K562 (cell line): Measurements from ENCODE around the gene TERB1. TPM values are rescaled to one million over a fixed set of nuclear protein-coding genes. Genes with fewer than 3 reads are reported as not detected.

Source experiments
- CTCF ChIP-seq, 3 experiments: IDR thresholded peaks in 2 of 3; conservative IDR thresholded peaks in 1 of 3; 2 replicates each; pipeline ENCODE4 v1.5.1; 2011 to 2012; ENCODE audit warnings: low read length in 3 of 3, mild to moderate bottlenecking in 3 of 3, control low read depth in 2 of 3, improper control_type of control experiment in 1 of 3, inconsistent platforms in 1 of 3, low read depth in 1 of 3, mixed read lengths in 1 of 3, moderate library complexity in 1 of 3; ENCODE audit not compliant: insufficient read depth in 2 of 3
- FOXK1 ChIP-seq: sonication (generic); formaldehyde crosslinking; IDR thresholded peaks from 2 replicates; pipeline ENCODE4 v1.8.0; 2022; ENCODE audit warnings: missing genetic modification reagents, mild to moderate bottlenecking, borderline replicate concordance
- FOXO4 ChIP-seq: fragments of 450-650 bp; formaldehyde crosslinking; IDR thresholded peaks from 2 replicates; pipeline ENCODE4 v1.4.0; 2020; ENCODE audit warnings: mild to moderate bottlenecking, moderate library complexity
- HES1 ChIP-seq: fragments of 450-650 bp; IDR thresholded peaks from 2 replicates; pipeline ENCODE4 v1.6.1; 2016; ENCODE audit warnings: low read depth, mild to moderate bottlenecking, moderate library complexity
- KDM4B ChIP-seq, 2 experiments: fragments of 450-650 bp in 1 of 2; sonication (generic) in 1 of 2; IDR thresholded peaks; 2 replicates each; pipeline ENCODE4 v1.6.1; 2016 to 2017; ENCODE audit warnings: borderline replicate concordance in 2 of 2, antibody characterized with exemption in 1 of 2, low read depth in 1 of 2, mild to moderate bottlenecking in 1 of 2
- LEF1 ChIP-seq: fragments of 450-650 bp; IDR thresholded peaks from 2 replicates; pipeline ENCODE4 v1.6.1; 2016; ENCODE audit warnings: mild to moderate bottlenecking
- MEF2D ChIP-seq: conservative IDR thresholded peaks from 2 replicates; pipeline ENCODE4 v1.6.1; 2016; ENCODE audit warnings: low read depth, missing genetic modification characterization, missing compliant biosample characterization
- PCBP1 ChIP-seq: fragments of 200-400 bp; formaldehyde crosslinking; IDR thresholded peaks from 2 replicates; pipeline ENCODE4 v1.6.1; 2018; ENCODE audit warnings: mild to moderate bottlenecking, low read depth, low read length; ENCODE audit not compliant: poor library complexity, severe bottlenecking
- PML ChIP-seq: IDR thresholded peaks from 2 replicates; pipeline ENCODE4 v1.6.1; 2012; ENCODE audit warnings: low read length, inconsistent platforms
- POLR3G ChIP-seq: IDR thresholded peaks from 2 replicates; pipeline ENCODE4 v1.6.1; 2011; ENCODE audit not compliant: insufficient read length, insufficient replicate concordance; ENCODE audit errors: extremely low read depth
- PRMT5 ChIP-seq: sonication (generic); formaldehyde crosslinking; IDR thresholded peaks from 2 replicates; pipeline ENCODE4 v1.5.0; 2020; ENCODE audit warnings: missing genetic modification reagents
- SMARCE1 ChIP-seq: fragments of 450-650 bp; IDR thresholded peaks from 2 replicates; pipeline ENCODE4 v1.7.1; 2016; ENCODE audit warnings: mild to moderate bottlenecking
- SNIP1 ChIP-seq: fragments of 450-650 bp; IDR thresholded peaks from 2 replicates; pipeline ENCODE4 v1.7.1; 2017; ENCODE audit warnings: low read depth, mild to moderate bottlenecking
- SP2 ChIP-seq: IDR thresholded peaks from 2 replicates; pipeline ENCODE4 v1.6.1; 2011; ENCODE audit warnings: mild to moderate bottlenecking, low read depth, low read length, moderate library complexity; ENCODE audit not compliant: poor library complexity, severe bottlenecking; ENCODE audit errors: extremely low read depth
- STAT5B ChIP-seq: fragments of 250-450 bp; sonication (Bioruptor Pico); IDR thresholded peaks from 2 replicates; pipeline ENCODE4 v1.8.0; 2021; ENCODE audit warnings: mild to moderate bottlenecking, inconsistent platforms
- TCF7L2 ChIP-seq: fragments of 150-350 bp; IDR thresholded peaks from 2 replicates; pipeline ENCODE4 v1.6.1; 2016; ENCODE audit warnings: low read depth, mild to moderate bottlenecking, low read length, moderate library complexity
- ZEB2 ChIP-seq: fragments of 450-650 bp; IDR thresholded peaks from 2 replicates; pipeline ENCODE4 v1.6.1; 2016
- ZFP1 ChIP-seq: fragments of 450-650 bp; formaldehyde crosslinking; IDR thresholded peaks from 2 replicates; pipeline ENCODE4 v1.4.0; 2020; ENCODE audit warnings: mild to moderate bottlenecking, mixed read lengths
- ZFPM2 ChIP-seq: fragments of 250-450 bp; sonication (Bioruptor Pico); IDR thresholded peaks from 2 replicates; pipeline ENCODE4 v1.5.1; 2022; ENCODE audit warnings: mild to moderate bottlenecking
- ZNF277 ChIP-seq: fragments of 250-450 bp; sonication (Bioruptor Pico); IDR thresholded peaks from 2 replicates; pipeline ENCODE4 v1.8.0; 2022; ENCODE audit warnings: inconsistent platforms, mild to moderate bottlenecking, moderate library complexity, borderline replicate concordance
- ZNF584 ChIP-seq: fragments of 200-800 bp; sonication (Bioruptor generic); IDR thresholded peaks from 2 replicates; pipeline ENCODE4 v1.6.1; 2016; ENCODE audit warnings: low read depth, mild to moderate bottlenecking, missing genetic modification characterization, missing compliant biosample characterization
- ZNF668 ChIP-seq: fragments of 250-450 bp; sonication (Bioruptor Pico); IDR thresholded peaks from 2 replicates; pipeline ENCODE4 v1.8.0; 2022; ENCODE audit warnings: mild to moderate bottlenecking, inconsistent platforms
- ZNF76 ChIP-seq: fragments of 250-450 bp; sonication (Bioruptor Pico); IDR thresholded peaks from 2 replicates; pipeline ENCODE4 v1.4.0; 2020; ENCODE audit warnings: mild to moderate bottlenecking, moderate library complexity, borderline replicate concordance
- ZSCAN32 ChIP-seq: fragments of 450-650 bp; formaldehyde crosslinking; IDR thresholded peaks from 2 replicates; pipeline ENCODE4 v1.4.0; 2020; ENCODE audit warnings: mild to moderate bottlenecking, moderate library complexity
- polyA plus RNA-seq, 8 experiments: library from polyadenylated mRNA; depleted of rRNA in 4 of 8; stranded (reverse) in 5 of 8; unstranded in 3 of 8; fragments of >200 nt; fragmentation: Nextera tagmentation in 2 of 8; fragmentation: Illumina TruSeq in 1 of 8; extraction: Ambion mirVana in 2 of 8; extraction: Trizol in 1 of 8; gene quantifications; 2 replicates each; pipeline versions ENCODE4 v1.2.1 to v1.2.3, GENCODE V29; 2011 to 2014; ENCODE audit warnings: inconsistent platforms in 1 of 8, missing spikeins in 1 of 8
- total RNA-seq, 7 experiments: library from RNA; depleted of rRNA in 6 of 7; stranded (reverse); fragments of >200 nt in 6 of 7; fragmentation: Illumina TruSeq in 2 of 7; extraction: Trizol in 2 of 7; gene quantifications; 2 replicates each; pipeline versions ENCODE4 v1.2.1 to v1.2.3, GENCODE V29; 2011 to 2021; ENCODE audit warnings: low replicate concordance in 1 of 7

TERB1 gene
- total and polyA plus RNA-seq, 9 of the 15 experiments (the other 6 are each of a cell fraction or from before 2014, with no cell fraction given) = not detected

GRCh38 chr16:66751303-66751991, 49.9 kb downstream of the TERB1 start, which contains the start of gene DYNC1LI2 (continued):
- peak; percentile 70 to 89 (median 80) for TF ChIP-seq CTCF (IDR thresholded peaks at IDR 0.05 in 2 of 3, conservative IDR thresholded peaks at IDR 0.05 in 1 of 3; ENCODE audit: insufficient read depth in 2 of 3, low read depth in 1 of 3, low read length in 3 of 3)
- no peak for TF ChIP-seq ZFPM2 (CRISPR knock-in tag)
- TF ChIP-seq ZEB2 = no peak
- TF ChIP-seq ZNF668 (CRISPR knock-in tag) = no peak
- no peak for TF ChIP-seq FOXK1 (CRISPR knock-in tag)
- TF ChIP-seq PML = peak; percentile 57; the same call in 1 of the 2 replicates
- TF ChIP-seq SP2 = no peak
- TF ChIP-seq ZSCAN32 = no peak
- no peak for TF ChIP-seq TCF7L2
- no peak for TF ChIP-seq KDM4B (IDR thresholded peaks at IDR 0.05; ENCODE audit: borderline replicate concordance in 2 of 2, low read depth in 1 of 2)
- TF ChIP-seq SMARCE1 = no peak
- TF ChIP-seq ZFP1 (CRISPR knock-in tag) = no peak
- TF ChIP-seq ZNF277 (CRISPR knock-in tag) = no peak
- TF ChIP-seq MEF2D (tag) = no peak
- TF ChIP-seq STAT5B (CRISPR knock-in tag) = no peak
- TF ChIP-seq HES1 = no peak
- TF ChIP-seq SNIP1 = no peak
- no peak for TF ChIP-seq LEF1
- no peak for TF ChIP-seq PCBP1
- TF ChIP-seq POLR3G = no peak
- no peak for TF ChIP-seq FOXO4 (CRISPR knock-in tag)
- TF ChIP-seq ZNF584 (CRISPR knock-in tag) = no peak
- TF ChIP-seq ZNF76 = 0 out of 2 replicates have a peak, but pooled peaks have one; percentile 15
- TF ChIP-seq PRMT5 (CRISPR knock-in tag) = no peak
